C4-2B (cell line): Measurements from ENCODE around the gene TMEM101.

Source experiments
- ZFX ChIP-seq: fragments of 450-650 bp; IDR thresholded peaks from 2 replicates; pipeline ENCODE4 v1.6.1; 2017
- TF ChIP-seq, protein P1 (sequence below): fragments of 450-650 bp; conservative IDR thresholded peaks from 2 replicates; pipeline ENCODE4 v1.5.1; 2017; ENCODE audit warnings: mild to moderate bottlenecking

- TF ChIP-seq, protein P1, sequence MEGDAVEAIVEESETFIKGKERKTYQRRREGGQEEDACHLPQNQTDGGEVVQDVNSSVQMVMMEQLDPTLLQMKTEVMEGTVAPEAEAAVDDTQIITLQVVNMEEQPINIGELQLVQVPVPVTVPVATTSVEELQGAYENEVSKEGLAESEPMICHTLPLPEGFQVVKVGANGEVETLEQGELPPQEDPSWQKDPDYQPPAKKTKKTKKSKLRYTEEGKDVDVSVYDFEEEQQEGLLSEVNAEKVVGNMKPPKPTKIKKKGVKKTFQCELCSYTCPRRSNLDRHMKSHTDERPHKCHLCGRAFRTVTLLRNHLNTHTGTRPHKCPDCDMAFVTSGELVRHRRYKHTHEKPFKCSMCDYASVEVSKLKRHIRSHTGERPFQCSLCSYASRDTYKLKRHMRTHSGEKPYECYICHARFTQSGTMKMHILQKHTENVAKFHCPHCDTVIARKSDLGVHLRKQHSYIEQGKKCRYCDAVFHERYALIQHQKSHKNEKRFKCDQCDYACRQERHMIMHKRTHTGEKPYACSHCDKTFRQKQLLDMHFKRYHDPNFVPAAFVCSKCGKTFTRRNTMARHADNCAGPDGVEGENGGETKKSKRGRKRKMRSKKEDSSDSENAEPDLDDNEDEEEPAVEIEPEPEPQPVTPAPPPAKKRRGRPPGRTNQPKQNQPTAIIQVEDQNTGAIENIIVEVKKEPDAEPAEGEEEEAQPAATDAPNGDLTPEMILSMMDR = no peak
- TF ChIP-seq ZFX = no peak
Measured at GRCh38 chr17:44061446-44061845, 46.7 kb upstream of the TMEM101 start.
